ENCODE measurements around the gene PRRT2. TPM values are rescaled to one million over a fixed set of nuclear protein-coding genes. Genes with fewer than 3 reads are reported as not detected.

Gene PRRT2
- total RNA-seq, 1 experiment from 2014 or later, result 1.8 TPM

- Mint-ChIP-seq H3K4me1 (ENCODE audit: low read depth, unreplicated experiment) (peaks cover 29% of the 10 kb centered on the region), H3K27ac (ENCODE audit: unreplicated experiment) (peak overlapping the region; percentile 28), H3K9me3 (ENCODE audit: low read depth, unreplicated experiment) (no peaks in the 10 kb centered on the region), H3K27me3 (ENCODE audit: unreplicated experiment) (peaks cover 35% of the 10 kb centered on the region), H3K4me3 (ENCODE audit: low read depth, unreplicated experiment) (no peak overlapping the region), H3K36me3 (ENCODE audit: insufficient read depth, unreplicated experiment) (peaks cover 82% of the 10 kb centered on the region)
- intact Hi-C loops (cut with micrococcal nuclease; ENCODE audit: unreplicated experiment), result loop anchor here (10.0 kb wide), 1 partner anchor 105 kb away; no protein-coding TSS in a partner anchor
- CTCF ChIA-PET, result interaction anchor here (0.8 kb wide), 1 partner anchor 883 kb away, joined by 3 read pairs; no protein-coding TSS in a partner anchor
- no peak for DNase-seq
- BruUV-seq (replicated peaks), result no TSS peak
- TF ChIP-seq CTCF (IDR thresholded peaks at IDR 0.05; ENCODE audit: unreplicated experiment), result no peak
These were observed 1.9 kb upstream of the PRRT2 start for GRCh38 chr16:29809850-29810698.

GRCh38 chr16:29810699-29811169 lies 1.3 kb upstream of the PRRT2 start:
- Mint-ChIP-seq H3K27ac (ENCODE audit: unreplicated experiment) (peak overlapping the region; percentile 28), H3K27me3 (ENCODE audit: unreplicated experiment) (peaks cover 39% of the 10 kb centered on the region), H3K4me1 (ENCODE audit: low read depth, unreplicated experiment) (peaks cover 32% of the 10 kb centered on the region), H3K4me3 (ENCODE audit: low read depth, unreplicated experiment) (peak overlapping the region; percentile 81), H3K36me3 (ENCODE audit: insufficient read depth, unreplicated experiment) (peaks cover 82% of the 10 kb centered on the region), H3K9me3 (ENCODE audit: low read depth, unreplicated experiment) (no peaks in the 10 kb centered on the region)
- DNase-seq, result no peak
- TF ChIP-seq CTCF (IDR thresholded peaks at IDR 0.05; ENCODE audit: unreplicated experiment), result no peak
- CTCF ChIA-PET, result interaction anchor here (0.5 kb wide), 1 partner anchor 12 kb away, joined by 4 read pairs; no protein-coding TSS in a partner anchor
- intact Hi-C loops (cut with micrococcal nuclease; ENCODE audit: unreplicated experiment), result loop anchor here (10.0 kb wide), 1 partner anchor 106 kb away; no protein-coding TSS in a partner anchor
- BruUV-seq (replicated peaks), result TSS peak; percentile 54

- H3K36me3 Mint-ChIP-seq (ENCODE audit: insufficient read depth, unreplicated experiment), result peaks cover 85% of the 10 kb centered on the region
- CTCF ChIA-PET, result interaction anchor here (0.5 to 0.9 kb wide), 7 partner anchors 10 to 823 kb away, joined by 3 to 6 read pairs (median 4); partner anchors contain the start of gene KIF22
- H3K27ac Mint-ChIP-seq (ENCODE audit: unreplicated experiment), result peak overlapping the region; percentile 28
- no TSS peak for BruUV-seq (replicated peaks)
- H3K4me3 Mint-ChIP-seq (ENCODE audit: low read depth, unreplicated experiment), result peak overlapping the region; percentile 81
- TF ChIP-seq CTCF (IDR thresholded peaks at IDR 0.05; ENCODE audit: unreplicated experiment), result no peak
- H3K4me1 Mint-ChIP-seq (ENCODE audit: low read depth, unreplicated experiment), result peaks cover 32% of the 10 kb centered on the region
- peaks cover 39% of the 10 kb centered on the region for H3K27me3 Mint-ChIP-seq (ENCODE audit: unreplicated experiment)
- intact Hi-C loops (cut with micrococcal nuclease; ENCODE audit: unreplicated experiment), result loop anchor here (10.0 kb wide), 1 partner anchor 107 kb away; no protein-coding TSS in a partner anchor
- no peaks in the 10 kb centered on the region for H3K9me3 Mint-ChIP-seq (ENCODE audit: low read depth, unreplicated experiment)
- DNase-seq, result peak; percentile 98
These were observed 660 bp upstream of the PRRT2 start for GRCh38 chr16:29811170-29811895.
